Lower leg skin (tissue), 3 donors: ENCODE data around the gene SCAF4.

Experiments used
- POLR2A ChIP-seq, 2 donors: fragments of 450-650 bp; IDR thresholded peaks; one replicate each; pipeline ENCODE4 v1.6.1; 2016 to 2017; ENCODE audit warnings: antibody characterized with exemption in 2 of 2, mild to moderate bottlenecking in 1 of 2, moderate library complexity in 1 of 2
- TF ChIP-seq, protein P1 (sequence below), 3 donors: fragments of 450-650 bp; IDR thresholded peaks; one replicate each; pipeline ENCODE4 v1.5.1; 2016; ENCODE audit warnings: antibody characterized with exemption in 3 of 3, mild to moderate bottlenecking in 3 of 3, moderate library complexity in 2 of 3

DNA sequence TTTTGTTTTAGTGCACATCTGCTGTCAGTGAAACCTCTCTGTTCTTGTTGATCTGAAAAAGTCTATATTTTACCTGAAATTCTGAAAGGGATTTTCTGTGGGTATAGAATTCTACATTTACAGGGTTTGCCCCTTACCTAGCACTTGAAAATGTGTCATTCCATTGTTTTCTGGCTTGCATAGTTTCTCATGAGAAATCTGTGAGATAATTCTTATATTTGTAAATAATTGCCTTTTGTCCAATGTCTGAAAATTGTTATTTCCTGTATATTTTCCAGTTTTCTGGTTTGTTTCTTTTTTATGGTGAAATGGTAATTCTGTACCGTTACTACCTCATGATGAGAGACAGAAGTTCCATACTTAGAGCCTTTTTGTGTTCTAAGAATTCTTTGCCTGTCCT, 11.8 kb upstream of the SCAF4 start:
- TF ChIP-seq, protein P1, sequence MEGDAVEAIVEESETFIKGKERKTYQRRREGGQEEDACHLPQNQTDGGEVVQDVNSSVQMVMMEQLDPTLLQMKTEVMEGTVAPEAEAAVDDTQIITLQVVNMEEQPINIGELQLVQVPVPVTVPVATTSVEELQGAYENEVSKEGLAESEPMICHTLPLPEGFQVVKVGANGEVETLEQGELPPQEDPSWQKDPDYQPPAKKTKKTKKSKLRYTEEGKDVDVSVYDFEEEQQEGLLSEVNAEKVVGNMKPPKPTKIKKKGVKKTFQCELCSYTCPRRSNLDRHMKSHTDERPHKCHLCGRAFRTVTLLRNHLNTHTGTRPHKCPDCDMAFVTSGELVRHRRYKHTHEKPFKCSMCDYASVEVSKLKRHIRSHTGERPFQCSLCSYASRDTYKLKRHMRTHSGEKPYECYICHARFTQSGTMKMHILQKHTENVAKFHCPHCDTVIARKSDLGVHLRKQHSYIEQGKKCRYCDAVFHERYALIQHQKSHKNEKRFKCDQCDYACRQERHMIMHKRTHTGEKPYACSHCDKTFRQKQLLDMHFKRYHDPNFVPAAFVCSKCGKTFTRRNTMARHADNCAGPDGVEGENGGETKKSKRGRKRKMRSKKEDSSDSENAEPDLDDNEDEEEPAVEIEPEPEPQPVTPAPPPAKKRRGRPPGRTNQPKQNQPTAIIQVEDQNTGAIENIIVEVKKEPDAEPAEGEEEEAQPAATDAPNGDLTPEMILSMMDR (IDR thresholded peaks at IDR 0.05), result no peak
- no peak for TF ChIP-seq POLR2A (IDR thresholded peaks at IDR 0.05)
